ENCODE results near the gene PIEZO2.

PIEZO2 gene

GRCh38 chr18:11027862-11028261 is 121.5 kb downstream of the PIEZO2 start:
- DNase-seq (ENCODE audit: low read depth): no peak

- DNase-seq (ENCODE audit: low read depth): no peak
Measured at GRCh38 chr18:11025671-11026070, 123.7 kb downstream of the PIEZO2 start.

GRCh38 chr18:11024928-11025669 is 124.3 kb downstream of the PIEZO2 start:
- no peak for DNase-seq (ENCODE audit: low read depth)

DNA sequence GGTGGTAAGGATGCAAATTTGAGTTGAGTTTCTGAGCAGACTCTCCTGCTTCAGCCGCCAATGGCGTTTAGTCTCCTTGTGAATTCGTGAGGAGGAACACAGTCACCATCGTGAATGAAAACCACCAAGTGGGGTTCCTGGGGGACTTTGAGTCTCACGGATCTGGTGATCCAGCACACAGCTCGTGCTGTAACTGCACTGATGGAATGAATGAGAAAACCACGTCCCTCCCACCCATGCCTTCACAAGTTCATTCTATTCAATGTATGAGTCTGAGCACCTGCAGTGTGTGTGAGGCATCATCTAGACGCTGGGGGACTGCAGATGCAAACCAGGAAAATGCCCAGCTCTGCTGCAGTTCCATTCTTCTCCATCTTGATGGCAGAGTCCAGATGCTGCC is 127.9 kb downstream of the PIEZO2 start:
- DNase-seq (ENCODE audit: low read depth): no peak

GRCh38 chr18:11020877-11021414 is 128.4 kb downstream of the PIEZO2 start:
- DNase-seq (ENCODE audit: low read depth): no peak

GRCh38 chr18:11020161-11020853 is 129.1 kb downstream of the PIEZO2 start:
- DNase-seq (ENCODE audit: low read depth): no peak

GRCh38 chr18:11019295-11020105 is 129.9 kb downstream of the PIEZO2 start:
- DNase-seq (ENCODE audit: low read depth): no peak

DNA sequence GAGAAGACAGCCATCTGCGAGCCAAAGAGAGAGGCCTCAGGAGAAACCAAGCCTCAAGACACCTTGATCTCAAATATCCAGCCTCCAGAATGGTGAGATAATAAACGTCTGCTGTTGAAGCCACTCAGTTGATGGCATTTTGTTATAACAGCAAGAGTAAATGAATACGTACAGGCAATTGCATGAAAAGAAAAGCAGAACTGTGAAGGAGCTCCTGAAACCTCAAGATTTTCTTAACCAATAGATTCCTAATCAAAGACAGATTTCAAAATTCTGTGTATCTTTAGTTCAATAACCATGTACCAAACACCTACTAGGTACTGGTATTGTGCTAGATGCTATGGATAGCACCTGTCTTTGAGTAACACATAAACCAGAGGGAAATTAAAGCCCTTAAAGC is 139.5 kb downstream of the PIEZO2 start:
- DNase-seq (ENCODE audit: low read depth): no peak

DNA sequence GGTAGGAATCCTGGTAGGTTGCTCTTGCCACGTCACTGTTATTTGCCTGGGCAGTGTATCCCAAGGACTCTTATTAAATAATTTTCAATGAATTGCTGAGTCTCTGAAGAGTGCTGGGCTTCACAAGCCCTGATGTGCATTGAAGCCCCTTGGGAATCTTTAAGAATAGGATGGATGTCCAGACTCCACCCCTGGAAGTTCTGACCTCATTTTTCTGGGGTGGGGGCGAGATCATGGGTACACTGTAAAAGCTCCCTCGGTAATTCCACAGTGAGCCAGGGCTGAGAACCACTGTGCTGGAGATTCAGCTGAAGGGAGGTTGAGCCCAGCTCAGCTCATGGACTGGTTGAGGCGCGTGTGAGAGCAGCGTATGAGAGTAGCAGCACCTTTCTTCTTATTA is 140.2 kb downstream of the PIEZO2 start:
- no peak for DNase-seq (ENCODE audit: low read depth)

- no peak for DNase-seq (ENCODE audit: low read depth)
Measured at GRCh38 chr18:11008505-11008904, 140.9 kb downstream of the PIEZO2 start.

- no peak for DNase-seq (ENCODE audit: low read depth)
Measured at GRCh38 chr18:11005528-11005927, 143.8 kb downstream of the PIEZO2 start.

- no peak for DNase-seq (ENCODE audit: low read depth)
Measured at GRCh38 chr18:11004951-11005350, 144.4 kb downstream of the PIEZO2 start.

DNA sequence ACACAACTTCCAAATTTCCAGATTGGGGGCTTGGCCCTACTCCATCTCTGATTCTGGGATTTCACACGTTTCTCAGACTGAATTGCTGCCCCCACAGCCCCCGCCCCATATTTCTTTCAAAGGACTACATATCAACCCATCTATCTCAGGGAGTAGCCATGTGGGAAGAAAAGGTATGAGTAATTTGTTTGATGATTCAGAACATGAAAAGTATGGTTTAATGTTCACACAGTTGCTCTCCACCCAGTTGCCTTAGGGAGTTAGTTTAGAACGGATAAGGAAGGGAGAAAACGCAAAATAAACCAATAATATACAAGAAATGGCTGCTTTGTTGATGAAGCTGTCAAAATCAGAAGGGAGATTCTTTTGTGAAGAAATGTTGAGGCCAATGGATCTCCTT is 145.1 kb downstream of the PIEZO2 start:
- DNase-seq (ENCODE audit: low read depth): no peak

DNA sequence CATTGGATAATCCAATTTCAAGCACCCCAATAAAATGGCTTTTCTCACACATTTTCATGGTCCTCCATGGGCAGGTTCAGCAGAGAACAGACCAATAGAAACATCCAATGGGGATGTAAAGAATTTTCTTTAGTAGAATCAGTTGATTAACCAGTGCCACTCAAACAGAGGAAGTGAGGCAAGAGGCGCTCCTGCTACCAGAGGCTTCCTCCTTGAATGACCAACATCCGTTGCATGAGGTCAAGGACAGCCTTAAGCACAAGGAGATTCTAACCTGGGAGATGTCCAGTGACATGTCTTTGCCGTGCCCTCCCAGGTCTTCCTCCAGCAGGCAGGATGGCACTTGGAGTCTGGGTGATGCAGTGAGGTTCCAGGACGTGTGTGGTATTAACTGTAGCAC is 146.6 kb downstream of the PIEZO2 start:
- no peak for DNase-seq (ENCODE audit: low read depth)

- DNase-seq (ENCODE audit: low read depth): no peak
Measured at GRCh38 chr18:11002277-11002676, 147.1 kb downstream of the PIEZO2 start.

DNA sequence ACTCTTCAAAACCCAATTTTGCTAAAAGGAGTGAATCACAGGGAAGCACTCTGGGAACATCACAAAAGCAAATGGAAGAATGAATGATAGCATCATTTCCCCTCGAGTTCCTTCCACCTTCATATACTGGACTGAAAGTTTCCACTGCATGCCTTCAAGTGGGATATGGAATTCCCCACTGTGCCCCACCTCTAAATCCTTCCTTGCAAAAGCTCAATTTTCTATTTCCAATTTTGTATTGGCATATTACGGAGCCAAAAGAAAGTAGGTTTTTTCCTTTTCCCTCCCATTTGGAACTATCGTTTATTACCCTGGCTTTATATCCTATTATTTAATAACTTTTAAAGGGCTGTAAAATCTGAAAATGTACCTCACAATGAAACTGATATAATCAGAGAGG is 149.3 kb downstream of the PIEZO2 start:
- DNase-seq (ENCODE audit: low read depth): no peak

DNA sequence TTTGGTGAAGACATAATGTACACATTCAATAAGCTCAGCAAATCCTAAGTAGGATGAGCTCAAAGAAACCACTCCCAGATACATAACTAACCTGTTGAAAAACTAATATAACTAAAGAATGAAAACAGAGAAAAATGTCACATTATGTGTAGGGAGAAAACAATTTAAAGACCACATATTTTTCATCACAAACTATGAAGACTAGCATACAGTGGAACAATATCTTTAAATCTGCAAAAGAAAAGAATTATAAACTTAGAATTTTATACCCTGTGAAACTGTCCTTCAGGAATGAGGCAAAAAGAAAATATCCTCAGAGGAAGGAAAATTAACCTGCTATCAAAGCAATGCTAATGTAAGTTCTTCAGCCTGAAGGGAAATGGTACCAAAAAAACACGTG is 151.5 kb downstream of the PIEZO2 start:
- no peak for DNase-seq (ENCODE audit: low read depth)

- DNase-seq (ENCODE audit: low read depth): no peak
Measured at GRCh38 chr18:10995550-10995949, 153.8 kb downstream of the PIEZO2 start.

- DNase-seq (ENCODE audit: low read depth): no peak
Measured at GRCh38 chr18:10989486-10989885, 159.9 kb downstream of the PIEZO2 start.

GRCh38 chr18:10985689-10986088 is 163.7 kb downstream of the PIEZO2 start:
- no peak for DNase-seq (ENCODE audit: low read depth)

- DNase-seq (ENCODE audit: low read depth): no peak
Measured at GRCh38 chr18:10979411-10979810, 170.0 kb downstream of the PIEZO2 start.

GRCh38 chr18:10977042-10977441 is 172.3 kb downstream of the PIEZO2 start:
- DNase-seq (ENCODE audit: low read depth): no peak

Measured in stimulated activated CD8-positive, alpha-beta memory T cell treated with anti-CD3 and anti-CD28 coated beads, Interleukin-4, amount 100 ng/mL, for 24 hours (primary cell).